Measurements from ENCODE around the gene ZFR2. TPM values are rescaled to one million over a fixed set of nuclear protein-coding genes. Genes with fewer than 3 reads are reported as not detected.

The ZFR2 gene
- total RNA-seq, 1 donor from 2014 or later = 4.7 TPM

- no peak for TF ChIP-seq CTCF (conservative IDR thresholded peaks at IDR 0.05)
- H3K36me3 Mint-ChIP-seq = no peaks in the 10 kb centered on the region
- no peaks in the 10 kb centered on the region for H3K9me3 Mint-ChIP-seq
- no peaks in the 10 kb centered on the region for H3K4me1 Mint-ChIP-seq (ENCODE audit: unreplicated experiment)
- peaks cover 33% of the 10 kb centered on the region for H3K27me3 Mint-ChIP-seq
- no peak overlapping the region for H3K27ac Mint-ChIP-seq
- no peak for DNase-seq (ENCODE audit: extremely low spot score, unreplicated experiment)
- H3K4me3 Mint-ChIP-seq = no peak overlapping the region
Measured at GRCh38 chr19:3805859-3806258, 63.0 kb downstream of the ZFR2 start.

GRCh38 chr19:3804429-3804828 is 64.4 kb downstream of the ZFR2 start:
- Mint-ChIP-seq H3K4me3 (no peak overlapping the region), H3K36me3 (no peaks in the 10 kb centered on the region), H3K9me3 (no peaks in the 10 kb centered on the region), H3K27me3 (peaks cover 44% of the 10 kb centered on the region), H3K27ac (no peak overlapping the region), H3K4me1 (ENCODE audit: unreplicated experiment) (no peaks in the 10 kb centered on the region)
- TF ChIP-seq CTCF (conservative IDR thresholded peaks at IDR 0.05) = no peak
- DNase-seq (ENCODE audit: extremely low spot score, unreplicated experiment) = no peak

GRCh38 chr19:3803986-3804385 is 64.9 kb downstream of the ZFR2 start:
- Mint-ChIP-seq H3K27ac (no peak overlapping the region), H3K4me1 (ENCODE audit: unreplicated experiment) (no peaks in the 10 kb centered on the region), H3K36me3 (no peaks in the 10 kb centered on the region), H3K9me3 (no peaks in the 10 kb centered on the region), H3K4me3 (no peak overlapping the region), H3K27me3 (peaks cover 48% of the 10 kb centered on the region)
- no peak for TF ChIP-seq CTCF (conservative IDR thresholded peaks at IDR 0.05)
- no peak for DNase-seq (ENCODE audit: extremely low spot score, unreplicated experiment)

- no peak for TF ChIP-seq CTCF (conservative IDR thresholded peaks at IDR 0.05)
- no peak for DNase-seq (ENCODE audit: extremely low spot score, unreplicated experiment)
- Mint-ChIP-seq H3K27me3 (peaks cover 49% of the 10 kb centered on the region), H3K27ac (no peak overlapping the region), H3K9me3 (no peaks in the 10 kb centered on the region), H3K36me3 (no peaks in the 10 kb centered on the region), H3K4me3 (no peak overlapping the region), H3K4me1 (ENCODE audit: unreplicated experiment) (no peaks in the 10 kb centered on the region)
Measured at GRCh38 chr19:3803114-3803888, 65.5 kb downstream of the ZFR2 start.

- Mint-ChIP-seq H3K36me3 (no peaks in the 10 kb centered on the region), H3K27me3 (peaks cover 56% of the 10 kb centered on the region), H3K4me1 (ENCODE audit: unreplicated experiment) (no peaks in the 10 kb centered on the region), H3K4me3 (no peak overlapping the region), H3K9me3 (peaks cover 4% of the 10 kb centered on the region), H3K27ac (no peak overlapping the region)
- TF ChIP-seq CTCF (conservative IDR thresholded peaks at IDR 0.05) = peak; percentile 58
- no peak for DNase-seq (ENCODE audit: extremely low spot score, unreplicated experiment)
Measured at GRCh38 chr19:3801412-3802096, 67.3 kb downstream of the ZFR2 start.
